K562 (cell line): ENCODE measurements around the gene ALB. TPM values are rescaled to one million over a fixed set of nuclear protein-coding genes. Genes with fewer than 3 reads are reported as not detected.

Source experiments
- BRCA1 ChIP-seq, 2 experiments: fragments of 450-650 bp in 1 of 2; sonication (generic) in 1 of 2; formaldehyde crosslinking in 1 of 2; IDR thresholded peaks; 2 replicates each; pipeline versions ENCODE4 v1.5.0 to v1.6.1; 2017 to 2020; ENCODE audit warnings: mild to moderate bottlenecking in 1 of 2, missing genetic modification reagents in 1 of 2
- CHD7 ChIP-seq: fragments of 200-600 bp; sonication (generic); IDR thresholded peaks from one replicate; pipeline ENCODE4 v1.6.1; 2012; ENCODE audit warnings: mild to moderate bottlenecking, low read depth, low read length, inconsistent platforms
- CLOCK ChIP-seq: fragments of 250-450 bp; sonication (Bioruptor Pico); IDR thresholded peaks from 2 replicates; pipeline ENCODE4 v1.4.0; 2020; ENCODE audit warnings: mild to moderate bottlenecking, moderate library complexity, borderline replicate concordance
- POLR2AphosphoS2 ChIP-seq: IDR thresholded peaks from 2 replicates; pipeline ENCODE4 v1.6.1; 2012; ENCODE audit warnings: low read length, improper control_type of control experiment
- ZKSCAN1 ChIP-seq: fragments of 150-350 bp; IDR thresholded peaks from 2 replicates; pipeline ENCODE4 v1.6.1; 2016; ENCODE audit warnings: low read depth, low read length
- polyA plus RNA-seq, 8 experiments: library from polyadenylated mRNA; depleted of rRNA in 4 of 8; stranded (reverse) in 5 of 8; unstranded in 3 of 8; fragments of >200 nt; fragmentation: Nextera tagmentation in 2 of 8; fragmentation: Illumina TruSeq in 1 of 8; extraction: Ambion mirVana in 2 of 8; extraction: Trizol in 1 of 8; gene quantifications; 2 replicates each; pipeline versions ENCODE4 v1.2.1 to v1.2.3, GENCODE V29; 2011 to 2014; ENCODE audit warnings: inconsistent platforms in 1 of 8, missing spikeins in 1 of 8
- total RNA-seq, 7 experiments: library from RNA; depleted of rRNA in 6 of 7; stranded (reverse); fragments of >200 nt in 6 of 7; fragmentation: Illumina TruSeq in 2 of 7; extraction: Trizol in 2 of 7; gene quantifications; 2 replicates each; pipeline versions ENCODE4 v1.2.1 to v1.2.3, GENCODE V29; 2011 to 2021; ENCODE audit warnings: low replicate concordance in 1 of 7

Gene ALB
- total and polyA plus RNA-seq, 9 of the 15 experiments (the other 6 are each of a cell fraction or from before 2014, with no cell fraction given) = 0.04 to 18.5 (median 0.20) TPM; not detected in 2

GRCh38 chr4:73417342-73417741 lies 13.3 kb downstream of the ALB start (continued):
- no peak for TF ChIP-seq CHD7
- no peak for TF ChIP-seq BRCA1 (IDR thresholded peaks at IDR 0.05)
- no peak for TF ChIP-seq BRCA1 (CRISPR knock-in tag; IDR thresholded peaks at IDR 0.05)
- no peak for TF ChIP-seq CLOCK (CRISPR knock-in tag)
- no peak for TF ChIP-seq POLR2AphosphoS2
- no peak for TF ChIP-seq ZKSCAN1
- TF ChIP-seq, all 486 proteins: peak for 0
